GM18867 (cell line): Measurements from ENCODE around the gene DDX1.

Experiments
- ATAC-seq: cut with Tn5 transposase; IDR thresholded peaks from one replicate; pipeline ENCODE4 v1.9.1; 2021; ENCODE audit warnings: mild to moderate bottlenecking, moderate library complexity; ENCODE audit not compliant: unreplicated experiment

DDX1 gene

GRCh38 chr2:15658911-15659310, 67.2 kb downstream of the DDX1 start:
- no peak for ATAC-seq

- no peak for ATAC-seq
Observed at GRCh38 chr2:15660491-15661294, 69.0 kb downstream of the DDX1 start.

- no peak for ATAC-seq
Observed at GRCh38 chr2:15661295-15661569, 69.6 kb downstream of the DDX1 start.

GRCh38 chr2:15662026-15662425, 70.4 kb downstream of the DDX1 start:
- no peak for ATAC-seq

GRCh38 chr2:15662579-15662978, 70.9 kb downstream of the DDX1 start:
- ATAC-seq = no peak

GRCh38 chr2:15663802-15664201, 72.1 kb downstream of the DDX1 start:
- ATAC-seq = no peak

- no peak for ATAC-seq
Observed at GRCh38 chr2:15664273-15665066, 72.8 kb downstream of the DDX1 start.

- no peak for ATAC-seq
Observed at GRCh38 chr2:15665067-15665942, 73.6 kb downstream of the DDX1 start.

- no peak for ATAC-seq
Observed at GRCh38 chr2:15665943-15666460, 74.3 kb downstream of the DDX1 start.

GRCh38 chr2:15666861-15667808, 75.5 kb downstream of the DDX1 start:
- ATAC-seq = no peak

- no peak for ATAC-seq
Observed at GRCh38 chr2:15667809-15668556, 76.3 kb downstream of the DDX1 start.

GRCh38 chr2:15668611-15669305, 77.1 kb downstream of the DDX1 start:
- no peak for ATAC-seq

- ATAC-seq = no peak
Observed at GRCh38 chr2:15669375-15669910, 77.8 kb downstream of the DDX1 start.

GRCh38 chr2:15670469-15670868, 78.8 kb downstream of the DDX1 start:
- no peak for ATAC-seq

- ATAC-seq = no peak
Observed at GRCh38 chr2:15670981-15671380, 79.3 kb downstream of the DDX1 start.

GRCh38 chr2:15671409-15671808, 79.7 kb downstream of the DDX1 start:
- no peak for ATAC-seq

GRCh38 chr2:15671842-15672815, 80.5 kb downstream of the DDX1 start:
- ATAC-seq = no peak
